Fibroblast of skin of back (primary cell): Measurements from ENCODE around the gene AKR1C1.
"Not testable (repeated sequence)": the region's sequence is repeated elsewhere in the genome, so short reads cannot be mapped to it uniquely, and the experiment has no call there.

Experiments used
- DNase-seq: peaks from one replicate; pipeline ENCODE4 v3.0.0-alpha.2; 2013

The AKR1C1 gene

DNA sequence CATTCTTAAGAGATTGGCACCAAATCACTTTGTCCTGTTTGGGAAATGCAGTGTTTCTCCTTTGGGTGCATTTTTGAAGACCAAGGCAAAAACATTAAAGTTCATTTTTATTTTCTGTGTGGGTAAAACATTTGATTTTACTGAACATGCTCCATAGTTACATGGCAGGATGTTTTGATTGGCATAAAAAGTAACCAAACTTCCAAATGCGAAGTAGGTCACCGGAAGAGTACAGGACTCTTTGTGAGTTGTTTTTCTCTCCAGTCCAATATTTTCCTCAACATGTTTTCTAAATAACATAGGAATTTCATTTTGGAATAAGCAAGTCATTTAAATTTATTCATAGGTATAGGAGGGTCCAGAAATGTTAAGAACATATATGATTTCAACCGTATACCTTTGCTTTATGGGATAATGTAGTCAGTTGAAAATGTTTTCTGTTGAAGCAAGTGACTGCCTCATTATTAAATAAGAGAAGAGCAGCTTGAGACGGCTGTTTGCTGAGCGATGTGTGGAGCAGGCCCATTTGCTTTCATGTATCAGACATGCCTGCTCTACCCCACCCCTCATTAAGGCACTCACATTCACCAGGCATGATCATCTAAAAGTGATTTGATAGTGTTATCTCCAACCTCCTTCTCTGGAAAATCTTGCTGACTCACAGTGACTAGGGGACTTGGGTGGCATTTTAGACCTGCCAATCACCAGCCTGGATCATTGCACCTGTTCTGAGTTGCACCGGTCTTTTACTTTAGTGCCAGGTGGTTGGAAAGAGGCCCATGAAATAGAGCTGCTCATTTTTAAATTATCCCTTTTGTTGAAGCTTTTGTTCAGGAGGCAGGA, 56.8 kb downstream of the AKR1C1 start:
- not testable (repeated sequence) for DNase-seq

DNA sequence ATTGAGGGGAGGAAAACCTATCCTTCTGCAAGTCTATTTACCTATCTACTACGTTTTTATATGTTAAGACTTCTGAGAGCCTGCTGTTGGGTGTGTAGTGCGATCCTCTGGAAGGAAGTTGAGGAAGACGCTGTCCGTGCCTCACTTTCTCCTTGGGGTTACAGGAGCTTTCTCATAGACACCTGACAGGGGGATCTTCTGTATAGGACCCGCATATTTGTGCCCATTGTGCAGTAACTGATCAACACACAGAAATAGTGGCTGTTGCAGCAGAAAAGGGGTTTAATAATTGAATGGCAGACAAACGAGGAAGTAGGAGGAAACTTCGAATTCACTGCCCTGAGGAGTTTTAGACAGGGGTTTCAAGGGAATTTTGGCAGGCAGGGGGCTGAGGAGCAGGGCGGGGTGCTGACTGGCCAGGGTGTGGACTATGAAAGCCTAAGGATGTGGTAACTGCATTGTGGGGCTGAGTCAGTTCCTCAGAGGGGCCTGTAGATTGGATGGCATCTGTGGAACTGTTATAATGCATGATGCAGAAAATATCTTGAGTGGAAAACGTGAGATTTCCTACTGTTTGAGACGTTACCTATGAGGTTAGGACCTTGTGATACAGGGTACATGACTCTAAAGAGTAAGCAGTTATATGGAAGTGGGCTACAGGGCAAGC, 58.5 kb downstream of the AKR1C1 start:
- DNase-seq = not testable (repeated sequence)

DNA sequence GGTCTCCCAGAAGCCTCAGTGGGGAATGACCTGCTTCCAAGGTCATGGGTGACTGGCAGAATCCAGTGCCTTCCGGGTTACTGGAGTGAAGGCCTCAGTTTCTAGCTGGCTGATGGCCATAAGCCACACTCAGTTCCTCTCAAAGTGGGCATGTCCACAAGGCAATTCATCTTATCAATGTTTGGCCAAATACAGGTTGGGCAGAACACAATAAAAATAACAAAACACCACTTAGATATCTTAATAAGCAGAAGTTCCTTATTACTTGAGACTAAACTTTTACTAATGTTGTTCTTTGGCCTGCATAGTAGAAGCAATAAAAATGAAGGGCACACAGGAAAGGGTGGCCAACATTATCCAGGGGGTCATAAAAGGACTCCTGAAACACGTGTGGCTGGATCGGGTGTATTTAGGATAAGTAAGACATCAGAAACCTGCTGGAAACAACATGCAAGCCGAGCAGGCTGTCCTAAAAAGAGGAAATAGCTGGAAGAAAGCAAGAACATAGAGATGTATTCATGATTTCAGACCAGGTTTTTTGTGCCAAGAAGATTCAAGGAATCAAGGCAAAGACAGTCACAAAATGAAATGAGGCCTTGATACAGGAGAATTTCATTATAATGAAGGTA, 60.1 kb downstream of the AKR1C1 start:
- no peak for DNase-seq

DNA sequence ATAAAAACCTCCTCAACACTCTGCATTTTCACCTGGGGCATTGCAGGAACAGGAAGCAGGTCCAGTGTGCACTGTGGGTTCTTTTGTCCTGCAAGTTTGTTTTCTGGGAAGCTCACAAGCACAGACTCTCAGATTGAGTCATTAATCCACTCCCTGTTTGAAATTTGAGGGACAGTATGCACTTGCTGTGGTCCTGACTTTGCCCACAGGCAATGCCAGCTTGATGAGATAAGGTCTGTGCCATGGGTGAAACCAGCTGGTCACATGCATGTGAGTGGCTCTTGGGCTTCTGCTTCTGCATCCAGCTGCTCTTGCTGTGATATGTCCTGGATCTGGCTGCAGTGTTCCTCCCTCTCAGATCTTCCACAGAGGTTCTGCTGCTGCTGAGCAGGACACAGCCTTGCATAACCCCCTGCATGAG, 62.3 kb downstream of the AKR1C1 start:
- not testable (repeated sequence) for DNase-seq

DNA sequence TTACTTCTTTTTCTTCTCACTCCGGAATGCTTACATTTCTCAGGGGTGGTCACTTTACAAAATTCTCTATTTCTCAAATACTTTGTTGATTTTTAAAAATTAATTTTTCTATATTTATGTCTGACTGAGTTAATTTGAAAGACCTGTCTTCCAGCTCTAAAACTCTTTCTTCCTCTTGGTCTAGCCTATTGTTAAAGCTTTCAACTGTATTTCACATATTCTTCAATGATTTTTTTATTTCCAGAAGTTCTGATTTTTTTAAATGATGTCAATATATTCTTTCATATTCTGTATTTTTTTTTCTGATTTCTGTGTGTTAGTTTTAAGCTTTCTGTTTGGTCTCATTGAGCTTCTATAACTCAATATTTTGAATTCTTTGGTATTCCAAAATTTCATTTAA, 67.8 kb downstream of the AKR1C1 start:
- DNase-seq = no peak

DNA sequence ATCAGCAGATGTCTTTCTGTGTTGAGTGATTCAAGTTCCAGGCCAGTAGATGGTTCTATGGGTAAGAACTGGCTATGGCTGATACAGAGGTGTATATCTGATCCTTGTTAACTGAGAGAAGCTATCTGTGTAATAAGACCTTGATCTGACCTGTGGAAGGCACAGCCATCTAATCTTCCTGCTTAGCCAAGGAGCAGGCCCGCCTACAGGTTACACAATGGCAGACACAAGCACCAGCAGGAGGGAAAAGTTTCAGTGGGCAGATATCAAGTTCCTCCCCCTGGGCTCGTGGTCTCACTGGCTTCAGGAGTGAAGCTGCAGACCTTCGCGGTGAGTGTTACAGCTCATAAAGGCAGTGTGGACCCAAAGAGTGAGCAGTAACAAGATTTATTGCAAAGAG, 68.4 kb downstream of the AKR1C1 start:
- DNase-seq = not testable (repeated sequence)

DNA sequence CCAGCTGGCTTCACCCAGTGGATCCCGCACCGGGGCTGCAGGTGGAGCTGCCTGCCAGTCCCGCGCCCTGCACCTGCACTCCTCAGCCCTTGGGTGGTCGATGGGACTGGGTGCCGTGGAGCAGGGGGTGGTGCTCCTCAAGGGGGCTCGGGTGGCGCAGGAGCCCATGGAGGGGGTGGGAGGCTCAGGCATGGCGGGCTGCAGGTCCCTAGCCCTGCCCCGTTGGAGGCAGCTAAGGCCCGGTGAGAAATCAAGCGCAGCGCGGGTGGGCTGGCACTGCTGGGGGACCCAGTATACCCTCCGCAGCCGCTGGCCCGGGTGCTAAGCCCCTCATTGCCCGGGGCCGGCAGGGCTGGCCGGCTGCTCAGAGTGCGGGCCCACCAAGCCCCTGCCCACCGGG, 69.2 kb downstream of the AKR1C1 start:
- not testable (repeated sequence) for DNase-seq
